ENCODE data around the gene OR2J3. TPM values are rescaled to one million over a fixed set of nuclear protein-coding genes. Genes with fewer than 3 reads are reported as not detected.
"Not testable (repeated sequence)": the region's sequence is repeated elsewhere in the genome, so short reads cannot be mapped to it uniquely, and the experiment has no call there.

OR2J3 gene
- total RNA-seq, 2 donors from 2014 or later = not detected

- Mint-ChIP-seq H3K36me3 (ENCODE audit: low read depth) (no peaks in the 10 kb centered on the region), H3K27me3 (peaks cover 17% of the 10 kb centered on the region), H3K4me1 (no peaks in the 10 kb centered on the region), H3K9me3 (no peaks in the 10 kb centered on the region), H3K27ac (no peak overlapping the region), H3K4me3 (no peak overlapping the region)
- ATAC-seq (replicated peaks) = no peak
Measured at GRCh38 chr6:29141606-29142005, 33.7 kb downstream of the OR2J3 start.

DNA sequence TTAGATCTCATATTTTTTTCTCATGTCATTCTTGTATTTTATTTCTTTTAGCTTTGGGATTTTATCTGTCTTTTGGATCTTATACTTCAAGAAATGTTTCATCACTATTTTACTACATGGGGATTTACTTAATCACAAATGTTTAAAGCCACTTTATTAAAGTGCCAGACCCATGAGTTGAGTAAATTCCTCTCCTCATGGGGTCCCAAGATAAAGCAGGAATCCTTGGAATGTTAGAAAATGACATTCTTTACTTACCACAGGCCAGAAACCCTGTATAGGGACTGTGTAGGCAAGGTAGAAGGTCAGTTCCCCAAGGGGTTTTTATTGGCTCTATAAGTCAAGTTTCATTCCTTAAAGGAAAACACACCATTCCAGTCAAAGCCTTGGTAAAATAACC, 34.5 kb downstream of the OR2J3 start:
- peaks cover 18% of the 10 kb centered on the region for H3K27me3 Mint-ChIP-seq
- ATAC-seq (replicated peaks) = no peak
- no peak overlapping the region for H3K4me3 Mint-ChIP-seq
- no peak overlapping the region for H3K27ac Mint-ChIP-seq
- H3K36me3 Mint-ChIP-seq (ENCODE audit: low read depth) = no peaks in the 10 kb centered on the region
- no peaks in the 10 kb centered on the region for H3K9me3 Mint-ChIP-seq
- no peaks in the 10 kb centered on the region for H3K4me1 Mint-ChIP-seq

DNA sequence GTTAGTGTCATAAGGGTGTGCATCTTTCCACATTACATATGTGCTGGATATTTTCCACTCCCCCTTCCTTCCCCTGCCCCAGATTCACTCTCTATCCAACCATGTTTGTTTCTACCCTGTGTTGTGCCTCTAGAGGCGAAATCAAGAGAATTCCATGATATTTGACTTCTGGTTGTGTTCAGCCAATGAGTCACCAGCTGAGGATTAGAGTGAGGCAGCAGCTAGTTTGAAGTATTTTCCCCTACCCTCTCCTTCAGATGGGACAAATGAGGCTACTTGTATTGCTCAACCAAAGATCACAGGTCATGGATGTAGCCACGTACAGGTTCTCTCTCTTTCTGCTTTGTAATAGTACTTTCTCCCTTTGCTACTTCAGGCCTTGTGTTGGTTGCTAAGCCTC, 38.3 kb downstream of the OR2J3 start:
- Mint-ChIP-seq H3K27ac (no peak overlapping the region), H3K36me3 (ENCODE audit: low read depth) (no peaks in the 10 kb centered on the region), H3K27me3 (peaks cover 31% of the 10 kb centered on the region), H3K4me1 (no peaks in the 10 kb centered on the region), H3K9me3 (no peaks in the 10 kb centered on the region), H3K4me3 (no peak overlapping the region)
- no peak for ATAC-seq (replicated peaks)

- no peaks in the 10 kb centered on the region for H3K4me1 Mint-ChIP-seq
- peaks cover 37% of the 10 kb centered on the region for H3K27me3 Mint-ChIP-seq
- no peak for ATAC-seq (replicated peaks)
- no peaks in the 10 kb centered on the region for H3K9me3 Mint-ChIP-seq
- no peaks in the 10 kb centered on the region for H3K36me3 Mint-ChIP-seq (ENCODE audit: low read depth)
- H3K27ac Mint-ChIP-seq = no peak overlapping the region
- H3K4me3 Mint-ChIP-seq = no peak overlapping the region
Measured at GRCh38 chr6:29147074-29147473, 39.2 kb downstream of the OR2J3 start.

GRCh38 chr6:29149444-29149843, 41.6 kb downstream of the OR2J3 start:
- H3K36me3 Mint-ChIP-seq (ENCODE audit: low read depth); ATAC-seq (replicated peaks); H3K4me1 Mint-ChIP-seq; H3K27ac Mint-ChIP-seq; H3K4me3 Mint-ChIP-seq; H3K9me3 Mint-ChIP-seq: not testable (repeated sequence)
- H3K27me3 Mint-ChIP-seq = peaks cover 38% of the 10 kb centered on the region

GRCh38 chr6:29153083-29153482, 45.2 kb downstream of the OR2J3 start:
- Mint-ChIP-seq H3K4me1 (no peaks in the 10 kb centered on the region), H3K9me3 (no peaks in the 10 kb centered on the region), H3K27me3 (peaks cover 36% of the 10 kb centered on the region), H3K36me3 (ENCODE audit: low read depth) (no peaks in the 10 kb centered on the region), H3K27ac (no peak overlapping the region), H3K4me3 (no peak overlapping the region)
- no peak for ATAC-seq (replicated peaks)

GRCh38 chr6:29155182-29155581, 47.3 kb downstream of the OR2J3 start:
- ATAC-seq (replicated peaks); H3K27ac Mint-ChIP-seq; H3K9me3 Mint-ChIP-seq; H3K4me3 Mint-ChIP-seq; H3K4me1 Mint-ChIP-seq; H3K36me3 Mint-ChIP-seq (ENCODE audit: low read depth): not testable (repeated sequence)
- peaks cover 22% of the 10 kb centered on the region for H3K27me3 Mint-ChIP-seq

- H3K27me3 Mint-ChIP-seq = peaks cover 44% of the 10 kb centered on the region
- not testable (repeated sequence) for ATAC-seq (replicated peaks); H3K9me3 Mint-ChIP-seq; H3K27ac Mint-ChIP-seq; H3K4me3 Mint-ChIP-seq; H3K36me3 Mint-ChIP-seq (ENCODE audit: low read depth); H3K4me1 Mint-ChIP-seq
Measured at GRCh38 chr6:29159922-29160321, 52.1 kb downstream of the OR2J3 start.

Other genes with a start within 250 kb of the OR2J3 start
- 10 to 100 TPM; 34.4 to 51.2 TPM for gene TRIM27, start 184.1 kb upstream of the OR2J3 start, total RNA-seq
- under 1 TPM; 0.35 to 0.71 TPM for gene ZNF311, start 102.7 kb upstream of the OR2J3 start, total RNA-seq
- not detected for gene OR2W1, start 62.9 kb upstream of the OR2J3 start, total RNA-seq
- gene OR2B3, start 20.7 kb upstream of the OR2J3 start, total RNA-seq = not detected
- not detected for gene OR2J1, start 8.6 kb upstream of the OR2J3 start, total RNA-seq
- gene OR2J2, start 62.8 kb downstream of the OR2J3 start, total RNA-seq = not detected
- not detected for gene OR14J1, start 193.6 kb downstream of the OR2J3 start, total RNA-seq